Psoas muscle (tissue), 8 donors: Measurements from ENCODE around the gene IL9. TPM values are rescaled to one million over a fixed set of nuclear protein-coding genes. Genes with fewer than 3 reads are reported as not detected.

Experiments
- ATAC-seq, 4 donors: fragments of 200-7000 bp; cut with Tn5 transposase; one replicate each; pipeline ENCODE4 v1.9.1; 2020; ENCODE audit warnings: moderate library complexity in 3 of 4, mild to moderate bottlenecking in 2 of 4
- DNase-seq, 2 donors: peaks; one replicate each; pipeline ENCODE4 v3.0.0-alpha.2; 2020
- H3K27ac ChIP-seq: fragments of 200-600 bp; one replicate; pipeline ENCODE4 v1.8.0; 2022
- H3K27me3 ChIP-seq, 3 donors: fragments of 200-600 bp in 1 of 3; one replicate each; pipeline versions ENCODE4 v1.6.1 to v1.8.0; 2013 to 2022; ENCODE audit warnings: low read length in 2 of 3, mild to moderate bottlenecking in 2 of 3, moderate library complexity in 1 of 3; ENCODE audit not compliant: insufficient read depth in 3 of 3
- H3K36me3 ChIP-seq, 2 donors: fragments of 200-600 bp in 1 of 2; one replicate each; pipeline versions ENCODE4 v1.6.1 to v1.8.0; 2013 to 2022; ENCODE audit warnings: low read depth in 1 of 2, mild to moderate bottlenecking in 1 of 2, moderate library complexity in 1 of 2; ENCODE audit not compliant: insufficient read depth in 1 of 2
- H3K4me1 ChIP-seq: fragments of 200-600 bp; one replicate; pipeline ENCODE4 v1.8.0; 2022
- H3K4me3 ChIP-seq: fragments of 200-600 bp; one replicate; pipeline ENCODE4 v1.8.0; 2022; ENCODE audit warnings: mild to moderate bottlenecking
- H3K9me3 ChIP-seq: fragments of 200-600 bp; one replicate; pipeline ENCODE4 v1.8.0; 2022
- WGBS, 3 donors: extraction: QIAGEN DNeasy Blood & Tissue Kit; methylation state at CpG; one replicate each; pipeline versions ENCODE4 v1.1.6 to v1.1.7; 2013; 5-methylcytosine and 5-hydroxymethylcytosine counted together
- intact Hi-C, 2 donors: fragments of 100-400 bp; cut with DNase I; formaldehyde crosslinking; loops; one replicate each; pipeline versions ENCODE4 v1.11.0 to v1.14.2; 2022
- polyA plus RNA-seq, 3 donors: library from polyadenylated mRNA; stranded (reverse); fragments of 200-250 nt; gene quantifications; one replicate each; pipeline ENCODE4 v1.2.3, GENCODE V29; 2013
- total RNA-seq, 4 donors: library from RNA; stranded (reverse); fragmentation: NEBNext Ultra II Directional in 2 of 4; extraction: Animal tissue kit (Norgen Biotek cat#: 25700) in 2 of 4; gene quantifications; one replicate each; pipeline versions ENCODE4 v1.2.1 to v1.2.4, GENCODE V29; 2021 to 2023
- TF ChIP-seq, protein P1 (sequence below): fragments of 200-600 bp; IDR thresholded peaks from one replicate; pipeline ENCODE4 v1.8.0; 2022; ENCODE audit warnings: antibody characterized with exemption
- donor health status: healthy with polysubstance abuse.
- donor health status: DM: no; HTN: no; CAD: no; lungs with moderate emphysema.
- donor health status: Bipolar disorder and iron deficiency.
- donor health status: healthy.
- donor health status: DM: yes; HTN: yes; CAD: no.
- donor health status: DM: no; HTN: no; CAD: no.
- donor health status: DM: no; HTN: no; CAD: no.
- donor health status: DM: yes; HTN: yes; CAD: no.

The IL9 gene
- total and polyA plus RNA-seq, 7 donors: not detected

DNA sequence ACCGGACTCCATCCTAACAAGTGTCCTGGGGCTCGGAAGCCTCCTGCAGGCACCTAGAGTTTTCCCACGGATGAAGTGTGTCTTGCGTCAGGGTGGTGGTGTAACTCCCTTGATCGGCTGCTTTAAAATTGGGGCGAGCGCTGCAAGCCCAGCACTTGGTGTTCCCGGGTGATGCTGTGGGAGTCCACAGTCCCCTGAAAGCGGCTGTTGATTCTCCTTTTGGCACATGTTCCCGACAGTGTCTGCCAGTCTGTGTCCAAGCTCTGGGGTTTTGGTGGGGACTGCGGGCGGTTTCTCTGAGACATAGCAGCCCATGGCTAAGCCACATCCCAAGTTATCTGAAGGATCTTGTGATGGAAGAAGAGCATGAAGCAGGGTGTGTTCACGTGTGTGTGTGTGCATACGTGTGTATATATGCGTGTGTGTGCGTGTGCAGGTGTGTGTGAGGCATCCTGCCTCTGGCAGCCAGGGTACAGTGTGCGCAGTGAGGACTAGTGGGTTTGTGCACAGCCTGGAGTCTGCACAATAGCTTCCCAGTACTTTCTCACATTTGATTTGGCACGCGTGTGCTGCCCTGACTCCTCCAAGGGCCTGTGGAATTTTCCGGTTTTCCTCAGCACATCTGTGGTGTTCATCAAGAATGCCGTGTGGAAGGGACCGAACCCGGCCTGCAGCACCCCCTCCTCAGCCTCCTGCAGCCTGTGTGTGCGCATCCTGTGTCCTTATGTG, 44.3 kb downstream of the IL9 start:
- H3K36me3 ChIP-seq: no peaks in the 10 kb centered on the region
- TF ChIP-seq, protein P1, sequence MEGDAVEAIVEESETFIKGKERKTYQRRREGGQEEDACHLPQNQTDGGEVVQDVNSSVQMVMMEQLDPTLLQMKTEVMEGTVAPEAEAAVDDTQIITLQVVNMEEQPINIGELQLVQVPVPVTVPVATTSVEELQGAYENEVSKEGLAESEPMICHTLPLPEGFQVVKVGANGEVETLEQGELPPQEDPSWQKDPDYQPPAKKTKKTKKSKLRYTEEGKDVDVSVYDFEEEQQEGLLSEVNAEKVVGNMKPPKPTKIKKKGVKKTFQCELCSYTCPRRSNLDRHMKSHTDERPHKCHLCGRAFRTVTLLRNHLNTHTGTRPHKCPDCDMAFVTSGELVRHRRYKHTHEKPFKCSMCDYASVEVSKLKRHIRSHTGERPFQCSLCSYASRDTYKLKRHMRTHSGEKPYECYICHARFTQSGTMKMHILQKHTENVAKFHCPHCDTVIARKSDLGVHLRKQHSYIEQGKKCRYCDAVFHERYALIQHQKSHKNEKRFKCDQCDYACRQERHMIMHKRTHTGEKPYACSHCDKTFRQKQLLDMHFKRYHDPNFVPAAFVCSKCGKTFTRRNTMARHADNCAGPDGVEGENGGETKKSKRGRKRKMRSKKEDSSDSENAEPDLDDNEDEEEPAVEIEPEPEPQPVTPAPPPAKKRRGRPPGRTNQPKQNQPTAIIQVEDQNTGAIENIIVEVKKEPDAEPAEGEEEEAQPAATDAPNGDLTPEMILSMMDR: no peak
- DNase-seq (no peak), ATAC-seq (no peak)
- no peaks in the 10 kb centered on the region for H3K9me3 ChIP-seq
- 43 to 64% (median 63%) methylated on average over 24 of the region's 24 CpGs for WGBS, 3 donors
- no peaks in the 10 kb centered on the region for H3K4me1 ChIP-seq
- intact Hi-C loops: no loop called here
- no peak overlapping the region for H3K4me3 ChIP-seq
- H3K27ac ChIP-seq: no peak overlapping the region
- H3K27me3 ChIP-seq: no peaks in the 10 kb centered on the region

- no peak for DNase-seq
- 90 to 96% (median 95%) methylated on average over 6 of the region's 6 CpGs for WGBS, 3 donors
- intact Hi-C loops: no loop called here
- no peaks in the 10 kb centered on the region for H3K4me1 ChIP-seq
- TF ChIP-seq, protein P1: no peak
- no peaks in the 10 kb centered on the region for H3K9me3 ChIP-seq
- no peak overlapping the region for H3K4me3 ChIP-seq
- H3K27me3 ChIP-seq: no peaks in the 10 kb centered on the region
- no peaks in the 10 kb centered on the region for H3K36me3 ChIP-seq
- H3K27ac ChIP-seq: no peak overlapping the region
- ATAC-seq: no peak
These were observed 45.0 kb downstream of the IL9 start for GRCh38 chr5:135850671-135851070.

- ATAC-seq (no peak), DNase-seq (no peak)
- 95 to 98% (median 96%) methylated on average over 9 of the region's 9 CpGs for WGBS, 3 donors
- intact Hi-C loops: no loop called here
- H3K36me3 ChIP-seq: no peaks in the 10 kb centered on the region
- H3K4me1 ChIP-seq: no peaks in the 10 kb centered on the region
- no peak overlapping the region for H3K4me3 ChIP-seq
- TF ChIP-seq, protein P1: no peak
- no peaks in the 10 kb centered on the region for H3K9me3 ChIP-seq
- no peak overlapping the region for H3K27ac ChIP-seq
- H3K27me3 ChIP-seq: no peaks in the 10 kb centered on the region
These were observed 45.4 kb downstream of the IL9 start for GRCh38 chr5:135850231-135850630.

DNA sequence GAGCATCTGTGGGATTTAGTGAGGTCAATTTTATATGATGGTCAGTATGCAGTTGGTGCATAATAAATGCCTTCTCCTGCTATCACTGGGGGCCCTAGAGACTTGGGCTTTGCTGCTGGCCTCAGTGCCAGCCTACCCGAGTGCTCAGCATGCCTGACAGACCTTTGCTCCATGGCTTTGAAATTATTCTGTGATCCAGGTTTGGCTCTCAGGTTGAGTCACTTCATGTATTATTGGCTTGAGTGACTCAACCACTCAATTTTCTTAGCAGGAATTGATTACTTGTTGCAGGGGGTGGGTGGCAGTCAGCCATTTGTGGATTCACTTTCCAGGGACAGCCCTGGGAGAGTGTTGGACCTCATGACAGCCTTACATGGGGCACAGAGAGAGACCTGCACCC, 47.7 kb downstream of the IL9 start:
- intact Hi-C loops: no loop called here
- WGBS, 3 donors: 70 to 81% (median 80%) methylated on average over 1 of the region's 1 CpG
- Histone ChIP-seq H3K4me3 (no peak overlapping the region), H3K9me3 (no peaks in the 10 kb centered on the region), H3K27ac (no peak overlapping the region), H3K27me3 (no peaks in the 10 kb centered on the region), H3K4me1 (no peaks in the 10 kb centered on the region), H3K36me3 (no peaks in the 10 kb centered on the region)
- TF ChIP-seq, protein P1: no peak
- ATAC-seq: no peak
- DNase-seq: no peak

GRCh38 chr5:135846311-135846710, 49.3 kb downstream of the IL9 start:
- H3K36me3 ChIP-seq: no peaks in the 10 kb centered on the region

More at GRCh38 chr5:135846311-135846710, 49.3 kb downstream of the IL9 start:
- no peak overlapping the region for H3K27ac ChIP-seq
- H3K9me3 ChIP-seq: no peaks in the 10 kb centered on the region
- H3K4me1 ChIP-seq: no peaks in the 10 kb centered on the region
- intact Hi-C loops: no loop called here
- no peak overlapping the region for H3K4me3 ChIP-seq
- H3K27me3 ChIP-seq: no peaks in the 10 kb centered on the region
- DNase-seq (no peak), ATAC-seq (no peak)
- TF ChIP-seq, protein P1: no peak
